ENCODE results near the gene RPL36. TPM values are rescaled to one million over a fixed set of nuclear protein-coding genes. Genes with fewer than 3 reads are reported as not detected.

The RPL36 gene
- total and polyA plus RNA-seq, 9 of the 15 experiments (the other 6 are each of a cell fraction or from before 2014, with no cell fraction given), result 350 to 3,412 (median 1,507) TPM

GRCh38 chr19:5713228-5713627 lies 23.1 kb downstream of the RPL36 start:
- BruUV-seq (replicated peaks), result no TSS peak

GRCh38 chr19:5714816-5715215 lies 24.7 kb downstream of the RPL36 start:
- intact Hi-C loops (cut with micrococcal nuclease) (no loop called here), in situ Hi-C loops (cut with MboI) (no loop called here)
- peaks cover 11 to 22% of the 10 kb centered on the region in 2 experiments; a peak in 4 of 5 replicates for H3K4me1 ChIP-seq (replicated peaks in 1 of 2; ENCODE audit: control insufficient read depth in 2 of 2, insufficient read depth in 2 of 2, low read length in 2 of 2)
- 92% methylated on average over 9 of the region's 10 CpGs for WGBS (ENCODE audit: insufficient coverage, low coverage, missing lambda C conversion rate)
- TF ChIP-seq RBFOX2 (IDR thresholded peaks at IDR 0.05; ENCODE audit: low read depth, low read length) (peak; percentile 24; the same call in 1 of the 2 replicates), STAT5A (IDR thresholded peaks at IDR 0.05; ENCODE audit: borderline replicate concordance, low read length) (no peak)
- H3K27me3 ChIP-seq (ENCODE audit: control insufficient read depth in 2 of 2, insufficient read depth in 2 of 2, low read length in 2 of 2), result no peaks in the 10 kb centered on the region
- H3K4me3 ChIP-seq, result no peak overlapping the region
- no peak overlapping the region for H3K9ac ChIP-seq (ENCODE audit: insufficient read depth in 1 of 2, low read depth in 2 of 2, low read length in 2 of 2)
- CTCF ChIA-PET (ENCODE audit: low intra/inter-chr PET ratio), result no interaction called here
- no TSS peak for BruUV-seq (replicated peaks)
- no peaks in the 10 kb centered on the region for H3K9me3 ChIP-seq (replicated peaks; ENCODE audit: control insufficient read depth, insufficient read depth, low read depth, low read length)
- DNase-seq (ENCODE audit: extremely low read depth in 1 of 4, low spot score in 3 of 4) (peak in 1 of 4 experiments; percentile 8), ATAC-seq (no peak), FAIRE-seq (no peak)
- peaks cover 78% of the 10 kb centered on the region for H3K36me3 ChIP-seq (ENCODE audit: control insufficient read depth, insufficient read depth, low read length)
- peaks cover 66% of the 10 kb centered on the region for H3K79me2 ChIP-seq (ENCODE audit: control insufficient read depth, insufficient read depth, low read length)
- H3K4me2 ChIP-seq (ENCODE audit: insufficient read depth, low read length), result no peak overlapping the region
- H2AFZ ChIP-seq (ENCODE audit: low read depth, low read length), result no peak overlapping the region
- peaks cover 16% of the 10 kb centered on the region; the same call in 1 of the 2 replicates for H4K20me1 ChIP-seq (replicated peaks; ENCODE audit: control insufficient read depth, insufficient read depth, low read length)
- POLR2A ChIA-PET, result interaction anchor here (0.6 to 2.2 kb wide), 5 partner anchors 9 to 450 kb away, joined by 3 to 12 read pairs (median 3); partner anchors contain the start of gene RPL36
- H3K27ac ChIP-seq (ENCODE audit: extremely low read depth, low read depth, low read length), result no peak overlapping the region
- peaks cover 5% of the 10 kb centered on the region for H3K9me1 ChIP-seq (ENCODE audit: control insufficient read depth, insufficient read depth, low read length)

More at GRCh38 chr19:5713228-5713627, 23.1 kb downstream of the RPL36 start:
- 95% methylated on average over 9 of the region's 9 CpGs for WGBS (ENCODE audit: insufficient coverage, low coverage, missing lambda C conversion rate)
- Histone ChIP-seq H3K4me3 (no peak overlapping the region), H2AFZ (ENCODE audit: low read depth, low read length) (no peak overlapping the region), H3K9me1 (ENCODE audit: control insufficient read depth, insufficient read depth, low read length) (peaks cover 5% of the 10 kb centered on the region), H3K36me3 (ENCODE audit: control insufficient read depth, insufficient read depth, low read length) (peaks cover 86% of the 10 kb centered on the region), H3K4me2 (ENCODE audit: insufficient read depth, low read length) (no peak overlapping the region), H4K20me1 (replicated peaks; ENCODE audit: control insufficient read depth, insufficient read depth, low read length) (peaks cover 16% of the 10 kb centered on the region; the same call in 1 of the 2 replicates), H3K27ac (ENCODE audit: extremely low read depth, low read depth, low read length) (no peak overlapping the region), H3K4me1 (replicated peaks in 1 of 2; ENCODE audit: control insufficient read depth in 2 of 2, insufficient read depth in 2 of 2, low read length in 2 of 2) (peaks cover 11 to 18% of the 10 kb centered on the region in 2 experiments; a peak in 4 of 5 replicates), H3K9ac (ENCODE audit: insufficient read depth in 1 of 2, low read depth in 2 of 2, low read length in 2 of 2) (no peak overlapping the region), H3K27me3 (ENCODE audit: control insufficient read depth in 2 of 2, insufficient read depth in 2 of 2, low read length in 2 of 2) (no peaks in the 10 kb centered on the region), H3K9me3 (replicated peaks; ENCODE audit: control insufficient read depth, insufficient read depth, low read depth, low read length) (no peaks in the 10 kb centered on the region), H3K79me2 (ENCODE audit: control insufficient read depth, insufficient read depth, low read length) (peaks cover 50% of the 10 kb centered on the region)
- peak in 1 of 4 experiments; percentile 3 for DNase-seq (ENCODE audit: extremely low read depth in 1 of 4, low spot score in 3 of 4)
- intact Hi-C loops (cut with micrococcal nuclease) (no loop called here), in situ Hi-C loops (cut with MboI) (no loop called here)
- ATAC-seq, result no peak
- FAIRE-seq, result no peak
- ChIA-PET POLR2A (interaction anchor here (0.6 to 3.9 kb wide), 8 partner anchors 8 to 267 kb away, joined by 3 to 15 read pairs (median 4); partner anchors contain the start of genes DUS3L and RPL36), CTCF (ENCODE audit: low intra/inter-chr PET ratio) (no interaction called here)
- TF ChIP-seq POLR2G (IDR thresholded peaks at IDR 0.05; ENCODE audit: low read depth, low read length) (peak; percentile 61), TAF7 (tag; IDR thresholded peaks at IDR 0.05) (no peak), RBFOX2 (IDR thresholded peaks at IDR 0.05; ENCODE audit: low read depth, low read length) (peak; percentile 52; the same call in 1 of the 2 replicates)

All from K562 (cell line).